Measurements from ENCODE around the gene PLEKHA7.
A peak's percentile ranks its signal among the peaks of the same experiment; 100 is the strongest.
"Not testable (repeated sequence)": the region's sequence is repeated elsewhere in the genome, so short reads cannot be mapped to it uniquely, and the experiment has no call there.

PLEKHA7 gene

GRCh38 chr11:17014833-17015626, 816 bp upstream of the PLEKHA7 start:
- H3K4me3 Mint-ChIP-seq: peak overlapping the region; percentile 82
- H3K27ac Mint-ChIP-seq: peak overlapping the region; percentile 76
- H3K4me1 Mint-ChIP-seq (ENCODE audit: low read depth): peaks cover 8% of the 10 kb centered on the region
- peaks cover 25% of the 10 kb centered on the region for H3K27me3 Mint-ChIP-seq
- H3K36me3 Mint-ChIP-seq (ENCODE audit: low read depth): peaks cover 3% of the 10 kb centered on the region
- no peaks in the 10 kb centered on the region for H3K9me3 Mint-ChIP-seq
- DNase-seq: peak; percentile 42

DNA sequence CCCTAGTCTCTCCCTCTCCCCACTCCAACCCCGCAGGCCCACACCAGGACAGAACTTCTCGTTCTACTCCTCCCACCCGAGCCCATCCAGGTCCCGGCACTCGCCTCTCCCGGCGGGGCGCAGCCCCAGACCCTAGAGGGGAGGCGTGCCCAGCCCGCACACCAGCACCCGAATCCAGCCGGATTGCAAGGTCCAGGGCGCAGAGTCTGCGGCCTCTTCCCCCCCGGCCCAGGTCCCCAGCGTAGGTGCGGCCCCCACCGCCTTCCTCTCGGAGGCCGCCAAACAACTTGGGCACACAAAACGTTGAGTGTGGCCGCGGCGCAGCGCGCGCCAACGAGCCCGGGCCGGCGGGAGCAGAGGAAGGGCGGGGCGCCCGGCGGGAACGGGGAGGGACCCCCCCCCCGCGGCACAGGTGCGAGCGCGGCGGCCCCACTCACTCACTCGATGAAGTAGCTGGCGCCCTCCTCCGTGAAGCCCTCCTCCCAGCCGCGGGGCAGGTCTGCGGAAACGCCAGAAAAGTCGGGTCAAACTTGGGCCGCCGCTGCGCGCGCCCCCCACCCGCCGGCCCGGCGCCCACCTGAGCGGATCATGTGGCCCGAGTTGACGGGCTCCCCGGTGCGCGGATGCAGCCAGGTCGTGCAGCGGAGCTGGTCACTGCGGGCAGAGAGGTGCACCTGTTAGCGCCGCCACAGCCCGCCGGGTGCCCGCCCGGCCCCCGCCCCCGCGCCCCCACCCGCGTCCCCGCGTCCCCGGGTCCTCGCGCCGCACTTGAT, 480 bp downstream of the PLEKHA7 start:
- Mint-ChIP-seq H3K36me3 (ENCODE audit: low read depth) (peaks cover 3% of the 10 kb centered on the region), H3K27ac (no peak overlapping the region), H3K27me3 (peaks cover 25% of the 10 kb centered on the region), H3K9me3 (no peaks in the 10 kb centered on the region), H3K4me1 (ENCODE audit: low read depth) (peaks cover 8% of the 10 kb centered on the region), H3K4me3 (peak overlapping the region; percentile 50)
- peak; percentile 56 for DNase-seq

DNA sequence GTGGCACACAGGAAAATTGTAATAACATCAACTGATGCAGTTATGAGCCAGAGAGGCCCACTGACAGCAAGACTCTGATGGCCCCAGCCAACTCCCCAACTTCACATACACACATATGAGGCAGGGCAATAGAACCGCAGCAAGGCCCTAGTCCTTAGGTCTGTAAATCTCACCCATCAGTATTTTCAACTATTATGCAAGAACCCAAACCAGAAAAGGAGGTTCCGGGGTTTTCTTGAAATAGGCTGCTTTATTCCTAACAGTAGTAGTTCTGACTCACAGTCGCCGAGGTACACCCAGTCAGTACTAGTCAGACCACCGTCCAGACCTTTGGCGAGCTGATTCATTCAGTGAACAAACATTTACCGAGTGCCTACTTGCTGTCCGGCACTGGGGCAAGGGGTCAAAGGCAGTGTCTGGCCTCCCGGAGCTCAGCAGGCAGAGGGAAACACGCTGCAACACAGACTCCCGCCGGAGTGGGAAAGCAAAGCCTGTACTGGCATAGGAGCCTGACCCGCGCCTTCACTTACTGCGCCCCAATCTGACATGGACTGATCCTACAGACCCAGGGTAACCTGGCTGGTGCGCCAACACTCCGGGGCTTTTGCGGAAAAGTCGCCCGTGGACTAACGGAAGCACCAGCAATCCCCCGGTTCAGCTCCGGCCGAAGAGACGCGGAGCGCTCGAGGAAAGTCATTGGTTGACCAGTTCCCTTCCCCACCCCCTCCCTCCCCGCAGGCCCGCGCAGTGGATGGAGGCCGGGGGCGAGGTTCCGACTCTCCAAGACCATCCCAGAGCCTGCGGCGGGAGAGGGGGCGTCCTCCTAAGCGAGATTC, 1.3 kb downstream of the PLEKHA7 start:
- Mint-ChIP-seq H3K4me1 (ENCODE audit: low read depth) (peaks cover 8% of the 10 kb centered on the region), H3K36me3 (ENCODE audit: low read depth) (peaks cover 3% of the 10 kb centered on the region), H3K9me3 (no peaks in the 10 kb centered on the region), H3K27ac (no peak overlapping the region), H3K27me3 (peaks cover 25% of the 10 kb centered on the region), H3K4me3 (no peak overlapping the region)
- peak; percentile 31 for DNase-seq

DNA sequence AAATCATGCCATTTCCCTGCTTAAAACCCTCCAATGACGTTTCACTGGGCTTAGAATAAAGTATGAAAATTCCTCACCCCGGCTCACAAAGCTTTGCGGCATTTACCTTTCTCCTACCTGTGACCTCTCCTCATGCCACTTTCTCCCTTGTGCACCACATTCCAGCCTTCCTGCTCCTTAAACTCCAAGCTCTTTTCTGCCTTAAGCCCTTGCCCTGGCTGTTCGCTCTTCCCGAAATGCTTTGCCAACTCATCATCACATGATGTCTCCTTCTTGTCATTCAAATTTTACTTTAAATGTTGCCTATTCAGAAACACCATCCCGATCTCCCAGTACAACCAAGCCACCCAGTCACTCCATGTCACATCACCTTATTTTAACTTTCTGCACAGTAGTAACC, 2.0 kb downstream of the PLEKHA7 start:
- no peak for DNase-seq
- peaks cover 3% of the 10 kb centered on the region for H3K36me3 Mint-ChIP-seq (ENCODE audit: low read depth)
- no peak overlapping the region for H3K4me3 Mint-ChIP-seq
- peaks cover 8% of the 10 kb centered on the region for H3K4me1 Mint-ChIP-seq (ENCODE audit: low read depth)
- no peaks in the 10 kb centered on the region for H3K9me3 Mint-ChIP-seq
- H3K27me3 Mint-ChIP-seq: peaks cover 25% of the 10 kb centered on the region
- H3K27ac Mint-ChIP-seq: no peak overlapping the region

- Mint-ChIP-seq H3K36me3 (ENCODE audit: low read depth) (peaks cover 3% of the 10 kb centered on the region), H3K4me3 (no peak overlapping the region), H3K9me3 (no peaks in the 10 kb centered on the region), H3K4me1 (ENCODE audit: low read depth) (peaks cover 8% of the 10 kb centered on the region), H3K27me3 (peaks cover 13% of the 10 kb centered on the region), H3K27ac (no peak overlapping the region)
- DNase-seq: peak; percentile 16
These were observed 3.3 kb downstream of the PLEKHA7 start for GRCh38 chr11:17010851-17011420.

- Mint-ChIP-seq H3K27me3 (no peaks in the 10 kb centered on the region), H3K36me3 (ENCODE audit: low read depth) (no peaks in the 10 kb centered on the region), H3K27ac (no peak overlapping the region), H3K9me3 (no peaks in the 10 kb centered on the region), H3K4me1 (ENCODE audit: low read depth) (no peaks in the 10 kb centered on the region), H3K4me3 (no peak overlapping the region)
- DNase-seq: peak; percentile 6
These were observed 6.1 kb downstream of the PLEKHA7 start for GRCh38 chr11:17008099-17008498.

DNA sequence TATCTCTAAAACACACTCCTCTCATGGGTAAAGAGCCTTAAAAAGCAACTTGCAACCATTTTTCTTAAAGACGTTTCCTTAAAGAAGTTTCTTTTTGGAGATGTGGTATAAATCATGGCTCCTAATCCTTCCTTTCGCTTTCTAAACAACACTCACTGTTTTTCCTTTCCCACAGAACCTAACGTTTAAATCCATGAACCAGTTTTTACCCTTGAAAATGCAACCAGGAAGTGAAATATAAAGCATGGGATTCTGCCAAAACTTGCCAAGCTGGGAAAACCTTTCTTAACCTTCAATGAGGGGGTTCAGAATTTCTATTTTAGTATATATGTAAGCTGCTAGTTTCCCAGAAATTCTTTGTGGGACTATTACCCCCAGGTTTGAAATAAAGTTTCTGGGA, 8.6 kb downstream of the PLEKHA7 start:
- Mint-ChIP-seq H3K9me3 (no peaks in the 10 kb centered on the region), H3K4me1 (ENCODE audit: low read depth) (no peaks in the 10 kb centered on the region), H3K27me3 (no peaks in the 10 kb centered on the region), H3K4me3 (no peak overlapping the region), H3K27ac (no peak overlapping the region), H3K36me3 (ENCODE audit: low read depth) (no peaks in the 10 kb centered on the region)
- no peak for DNase-seq

DNA sequence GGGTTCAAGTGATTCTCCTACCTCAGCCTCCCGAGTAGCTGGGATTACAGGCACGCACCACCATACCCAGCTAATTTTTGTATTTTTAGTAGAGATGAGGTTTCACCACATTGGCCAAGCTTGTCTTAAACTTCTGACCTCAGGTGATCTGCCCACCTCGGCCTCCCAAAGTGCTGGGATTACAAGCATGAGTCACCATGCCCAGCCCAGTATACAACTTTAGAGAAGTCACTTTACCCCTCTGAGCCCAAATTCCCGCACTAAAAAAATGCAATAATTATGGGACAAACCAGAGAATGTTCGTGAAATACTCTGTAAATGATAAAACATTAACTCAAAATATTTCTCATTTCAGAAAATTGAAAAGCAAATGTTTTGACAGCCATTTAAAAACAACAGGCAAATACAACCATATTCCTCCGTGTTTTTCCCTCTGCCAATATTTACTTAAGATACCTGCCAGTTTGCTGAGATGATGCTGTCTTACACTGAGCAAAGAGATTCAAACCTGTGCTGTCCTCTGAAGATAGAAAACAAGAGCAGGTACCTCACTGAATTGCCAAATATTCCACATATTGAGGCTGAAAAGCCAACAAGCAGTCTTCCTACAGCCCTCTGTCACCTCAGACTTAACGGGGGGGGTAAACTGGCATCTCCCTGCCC, 9.6 kb downstream of the PLEKHA7 start:
- Mint-ChIP-seq H3K4me3 (no peak overlapping the region), H3K9me3 (no peaks in the 10 kb centered on the region), H3K27me3 (no peaks in the 10 kb centered on the region), H3K27ac (no peak overlapping the region), H3K4me1 (ENCODE audit: low read depth) (no peaks in the 10 kb centered on the region), H3K36me3 (ENCODE audit: low read depth) (no peaks in the 10 kb centered on the region)
- no peak for DNase-seq

GRCh38 chr11:17003426-17003825, 10.8 kb downstream of the PLEKHA7 start:
- no peaks in the 10 kb centered on the region for H3K4me1 Mint-ChIP-seq (ENCODE audit: low read depth)
- H3K27me3 Mint-ChIP-seq: no peaks in the 10 kb centered on the region
- no peak overlapping the region for H3K27ac Mint-ChIP-seq

GRCh38 chr11:17002543-17002942, 11.7 kb downstream of the PLEKHA7 start:
- no peak for DNase-seq
- Mint-ChIP-seq H3K4me1 (ENCODE audit: low read depth) (no peaks in the 10 kb centered on the region), H3K9me3 (no peaks in the 10 kb centered on the region), H3K4me3 (no peak overlapping the region), H3K27me3 (no peaks in the 10 kb centered on the region), H3K36me3 (ENCODE audit: low read depth) (no peaks in the 10 kb centered on the region), H3K27ac (no peak overlapping the region)

More at GRCh38 chr11:17003426-17003825, 10.8 kb downstream of the PLEKHA7 start:
- H3K36me3 Mint-ChIP-seq (ENCODE audit: low read depth): no peaks in the 10 kb centered on the region
- no peaks in the 10 kb centered on the region for H3K9me3 Mint-ChIP-seq
- no peak for DNase-seq
- H3K4me3 Mint-ChIP-seq: no peak overlapping the region

GRCh38 chr11:17001806-17002205, 12.4 kb downstream of the PLEKHA7 start:
- Mint-ChIP-seq H3K27me3 (no peaks in the 10 kb centered on the region), H3K4me1 (ENCODE audit: low read depth) (no peaks in the 10 kb centered on the region), H3K27ac (no peak overlapping the region), H3K4me3 (no peak overlapping the region), H3K9me3 (no peaks in the 10 kb centered on the region), H3K36me3 (ENCODE audit: low read depth) (no peaks in the 10 kb centered on the region)
- no peak for DNase-seq

DNA sequence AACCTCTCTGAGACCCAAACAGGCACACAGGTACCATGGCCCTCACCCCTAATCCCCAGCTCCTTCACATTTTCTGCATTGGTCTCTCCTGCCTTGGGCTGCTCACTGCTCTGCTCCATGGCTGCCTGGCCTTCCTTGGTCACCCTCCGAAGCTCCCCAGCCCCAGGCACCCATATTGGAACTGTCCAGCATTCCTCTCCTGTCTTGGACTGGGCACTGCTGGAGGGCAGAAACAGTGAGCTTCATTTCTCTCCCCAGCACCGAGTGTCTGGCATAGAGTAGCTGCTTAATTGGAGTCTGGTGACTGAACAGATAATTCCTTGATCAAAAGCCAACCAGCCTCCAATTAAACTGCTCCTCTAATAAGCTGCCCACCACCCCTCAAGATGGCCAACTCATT, 13.2 kb downstream of the PLEKHA7 start:
- Mint-ChIP-seq H3K4me1 (ENCODE audit: low read depth) (no peaks in the 10 kb centered on the region), H3K36me3 (ENCODE audit: low read depth) (no peaks in the 10 kb centered on the region)

GRCh38 chr11:17000253-17000652, 14.0 kb downstream of the PLEKHA7 start:
- not testable (repeated sequence) for H3K4me1 Mint-ChIP-seq (ENCODE audit: low read depth); H3K27me3 Mint-ChIP-seq; DNase-seq; H3K4me3 Mint-ChIP-seq; H3K27ac Mint-ChIP-seq; H3K36me3 Mint-ChIP-seq (ENCODE audit: low read depth); H3K9me3 Mint-ChIP-seq

More for the DNA sequence above, 13.2 kb downstream of the PLEKHA7 start:
- no peak for DNase-seq
- Mint-ChIP-seq H3K27me3 (no peaks in the 10 kb centered on the region), H3K27ac (no peak overlapping the region), H3K9me3 (no peaks in the 10 kb centered on the region), H3K4me3 (no peak overlapping the region)

- H3K36me3 Mint-ChIP-seq (ENCODE audit: low read depth): no peaks in the 10 kb centered on the region
- no peak overlapping the region for H3K4me3 Mint-ChIP-seq
- no peaks in the 10 kb centered on the region for H3K9me3 Mint-ChIP-seq
- no peak overlapping the region for H3K27ac Mint-ChIP-seq
- H3K4me1 Mint-ChIP-seq (ENCODE audit: low read depth): no peaks in the 10 kb centered on the region
- no peaks in the 10 kb centered on the region for H3K27me3 Mint-ChIP-seq
- no peak for DNase-seq
These were observed 15.1 kb downstream of the PLEKHA7 start for GRCh38 chr11:16999116-16999515.
